Mononuclear cell (primary cell): Measurements from ENCODE around the gene HS6ST2. TPM values are rescaled to one million over a fixed set of nuclear protein-coding genes. Genes with fewer than 3 reads are reported as not detected.

ENCODE experiments used
- H3K27me3 ChIP-seq: 2 replicates; pipeline ENCODE4 v1.6.0; 2011; ENCODE audit warnings: low read length, control low read depth; ENCODE audit not compliant: insufficient read depth
- H3K4me1 ChIP-seq: 2 replicates; pipeline ENCODE4 v1.5.1; 2011; ENCODE audit warnings: mild to moderate bottlenecking, low read length, control low read depth; ENCODE audit not compliant: insufficient read depth
- H3K4me3 ChIP-seq: 2 replicates; pipeline ENCODE4 v1.5.1; 2011; ENCODE audit warnings: mild to moderate bottlenecking, low read length, moderate library complexity
- H3K9me3 ChIP-seq: 2 replicates; pipeline ENCODE4 v1.5.1; 2011; ENCODE audit warnings: low read depth, mild to moderate bottlenecking, control low read depth, low read length
- total RNA-seq: library from RNA; depleted of rRNA; stranded (reverse); fragments of >200 nt; gene quantifications from one replicate; pipeline ENCODE4 v1.2.3, GENCODE V29; 2012

The HS6ST2 gene
- total RNA-seq, 1 donor, result not detected

GRCh38 chrX:132837967-132838366 lies 120.5 kb downstream of the HS6ST2 start:
- Histone ChIP-seq H3K27me3 (no peaks in the 10 kb centered on the region), H3K4me1 (no peaks in the 10 kb centered on the region), H3K4me3 (no peak overlapping the region), H3K9me3 (no peaks in the 10 kb centered on the region)

DNA sequence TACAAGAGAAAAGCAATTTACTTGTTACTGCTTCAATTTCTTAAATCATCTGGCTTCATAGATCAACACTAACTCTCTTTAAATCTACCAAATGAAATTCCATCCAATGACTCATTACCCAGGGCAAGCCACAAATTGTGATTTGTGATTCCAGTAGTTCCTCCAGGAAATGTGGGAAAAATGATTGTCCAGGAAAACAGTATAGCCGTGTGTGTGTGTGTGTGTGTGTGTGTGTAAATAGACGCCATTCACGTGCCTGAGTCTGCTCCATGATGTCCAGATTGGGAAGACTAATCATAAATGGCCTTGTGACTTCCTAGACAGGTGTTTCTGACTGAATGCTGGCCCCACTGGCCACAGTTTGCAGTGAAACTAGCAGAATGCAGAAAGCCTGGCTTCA lies 121.3 kb downstream of the HS6ST2 start:
- H3K4me3 ChIP-seq, result no peak overlapping the region
- no peaks in the 10 kb centered on the region for H3K27me3 ChIP-seq
- no peaks in the 10 kb centered on the region for H3K4me1 ChIP-seq
- H3K9me3 ChIP-seq, result no peaks in the 10 kb centered on the region

- Histone ChIP-seq H3K27me3 (no peaks in the 10 kb centered on the region), H3K4me1 (no peaks in the 10 kb centered on the region), H3K4me3 (no peak overlapping the region), H3K9me3 (no peaks in the 10 kb centered on the region)
Measured at GRCh38 chrX:132836471-132836870, 122.0 kb downstream of the HS6ST2 start.

GRCh38 chrX:132834741-132835140 lies 123.7 kb downstream of the HS6ST2 start:
- Histone ChIP-seq H3K9me3 (no peaks in the 10 kb centered on the region), H3K4me3 (no peak overlapping the region), H3K27me3 (no peaks in the 10 kb centered on the region), H3K4me1 (no peaks in the 10 kb centered on the region)

- no peaks in the 10 kb centered on the region for H3K9me3 ChIP-seq
- no peak overlapping the region for H3K4me3 ChIP-seq
- no peaks in the 10 kb centered on the region for H3K4me1 ChIP-seq
- no peaks in the 10 kb centered on the region for H3K27me3 ChIP-seq
Measured at GRCh38 chrX:132834109-132834508, 124.3 kb downstream of the HS6ST2 start.

DNA sequence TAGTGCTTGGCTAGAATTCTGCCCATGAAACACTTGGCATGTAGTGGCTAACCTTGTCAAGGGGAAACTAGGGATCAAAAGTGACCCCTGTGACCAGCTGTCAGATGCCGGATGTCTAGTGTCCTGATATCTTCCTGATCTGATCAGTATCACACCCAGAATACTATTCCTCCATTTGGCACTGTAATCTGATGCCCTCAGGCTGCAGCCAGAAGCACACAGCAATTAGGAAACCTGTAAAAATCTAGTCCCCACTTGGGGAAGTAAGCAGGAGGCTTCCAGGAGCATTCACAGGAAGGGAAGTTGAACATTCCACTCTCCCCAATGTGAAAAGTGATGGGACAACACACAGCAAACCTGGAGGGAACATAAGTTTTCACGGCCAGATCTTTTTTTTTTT lies 125.1 kb downstream of the HS6ST2 start:
- H3K4me3 ChIP-seq, result no peak overlapping the region

DNA sequence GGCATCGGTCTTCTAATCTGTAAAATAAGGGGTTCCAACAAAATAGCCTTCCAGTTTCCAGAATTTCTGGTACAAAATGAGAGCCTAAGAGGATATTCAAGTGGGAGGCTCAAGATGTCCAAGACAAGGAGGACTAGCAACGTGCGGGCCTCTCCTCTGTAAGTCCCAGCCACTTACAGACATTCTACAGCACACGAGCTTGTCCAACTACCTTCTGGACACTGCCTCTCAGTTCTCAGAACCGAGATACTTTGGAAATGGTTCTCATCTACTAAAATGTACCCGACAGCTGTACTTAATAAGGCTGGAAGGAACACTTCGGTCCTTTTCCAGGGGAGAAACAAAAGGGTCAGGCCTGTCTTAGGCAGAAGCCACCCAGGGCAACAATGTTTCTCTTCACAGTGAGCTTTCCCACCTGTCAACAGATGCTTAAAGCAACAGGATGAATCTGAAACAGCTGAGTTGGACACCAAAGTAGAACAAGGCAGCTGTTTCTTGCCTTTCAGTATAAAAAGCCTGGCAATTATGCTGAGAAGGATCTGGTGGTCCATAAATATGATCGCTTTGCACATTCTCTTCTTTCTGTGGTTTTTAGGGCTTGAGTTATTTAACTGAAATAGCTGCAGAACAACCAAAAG lies 127.0 kb downstream of the HS6ST2 start:
- Histone ChIP-seq H3K4me1 (no peaks in the 10 kb centered on the region), H3K27me3 (no peaks in the 10 kb centered on the region), H3K9me3 (no peaks in the 10 kb centered on the region), H3K4me3 (no peak overlapping the region)

More for the DNA sequence above, 125.1 kb downstream of the HS6ST2 start:
- Histone ChIP-seq H3K4me1 (no peaks in the 10 kb centered on the region), H3K27me3 (no peaks in the 10 kb centered on the region), H3K9me3 (no peaks in the 10 kb centered on the region)

- Histone ChIP-seq H3K9me3 (no peaks in the 10 kb centered on the region), H3K4me1 (no peaks in the 10 kb centered on the region), H3K27me3 (no peaks in the 10 kb centered on the region), H3K4me3 (no peak overlapping the region)
Measured at GRCh38 chrX:132822634-132823012, 135.8 kb downstream of the HS6ST2 start.

GRCh38 chrX:132821974-132822633 lies 136.3 kb downstream of the HS6ST2 start:
- H3K9me3 ChIP-seq, result no peaks in the 10 kb centered on the region
- H3K4me1 ChIP-seq, result no peaks in the 10 kb centered on the region
- H3K4me3 ChIP-seq, result no peak overlapping the region
- H3K27me3 ChIP-seq, result no peaks in the 10 kb centered on the region

DNA sequence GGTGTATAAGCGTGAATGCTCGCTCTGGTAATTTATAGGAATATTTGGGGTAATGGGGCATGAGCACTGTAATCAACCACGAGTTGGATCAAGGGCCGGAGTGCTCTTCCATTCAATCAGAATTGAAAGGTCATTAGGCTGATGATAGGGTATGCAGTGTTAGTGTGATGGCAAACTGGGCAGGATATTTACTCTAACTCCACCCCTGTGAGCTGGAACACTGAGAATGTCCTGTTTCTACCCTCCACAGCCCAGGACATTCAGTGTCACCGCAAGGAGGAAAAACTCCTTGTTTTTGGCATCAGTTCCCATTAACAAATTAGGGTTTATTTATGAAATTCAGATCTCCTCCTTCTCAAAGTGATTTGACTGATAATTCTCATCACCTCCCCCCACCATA lies 137.8 kb downstream of the HS6ST2 start:
- Histone ChIP-seq H3K4me3 (no peak overlapping the region), H3K27me3 (no peaks in the 10 kb centered on the region), H3K4me1 (no peaks in the 10 kb centered on the region), H3K9me3 (no peaks in the 10 kb centered on the region)

DNA sequence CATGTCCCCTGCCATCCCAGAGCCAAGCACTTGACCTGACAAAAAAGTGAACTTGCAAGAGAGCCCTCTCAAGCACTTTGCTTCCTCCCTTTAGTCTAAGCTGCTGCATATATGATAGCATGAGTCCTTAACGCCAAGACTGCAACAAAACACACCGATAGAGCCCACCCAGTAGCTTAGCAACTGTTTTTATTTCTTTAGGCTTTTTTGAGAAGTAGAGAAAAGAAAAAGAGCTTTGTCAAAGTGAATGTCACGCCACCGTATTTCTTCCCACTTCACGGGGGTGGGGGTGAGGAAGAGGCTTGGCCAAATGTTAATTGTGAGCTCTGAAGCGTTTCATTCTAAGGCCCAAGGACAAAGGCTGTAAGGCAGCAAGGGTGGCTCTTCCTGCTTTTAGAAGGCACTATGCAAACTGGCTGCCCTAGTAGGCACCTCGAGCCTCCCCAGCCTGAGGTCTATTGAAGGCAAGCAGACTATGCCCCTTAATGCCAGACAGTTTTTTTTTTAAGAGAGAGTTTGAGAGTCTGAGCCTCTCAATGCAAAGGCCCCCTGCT lies 138.6 kb downstream of the HS6ST2 start:
- no peaks in the 10 kb centered on the region for H3K9me3 ChIP-seq
- no peaks in the 10 kb centered on the region for H3K4me1 ChIP-seq
- H3K27me3 ChIP-seq, result no peaks in the 10 kb centered on the region
- no peak overlapping the region for H3K4me3 ChIP-seq

DNA sequence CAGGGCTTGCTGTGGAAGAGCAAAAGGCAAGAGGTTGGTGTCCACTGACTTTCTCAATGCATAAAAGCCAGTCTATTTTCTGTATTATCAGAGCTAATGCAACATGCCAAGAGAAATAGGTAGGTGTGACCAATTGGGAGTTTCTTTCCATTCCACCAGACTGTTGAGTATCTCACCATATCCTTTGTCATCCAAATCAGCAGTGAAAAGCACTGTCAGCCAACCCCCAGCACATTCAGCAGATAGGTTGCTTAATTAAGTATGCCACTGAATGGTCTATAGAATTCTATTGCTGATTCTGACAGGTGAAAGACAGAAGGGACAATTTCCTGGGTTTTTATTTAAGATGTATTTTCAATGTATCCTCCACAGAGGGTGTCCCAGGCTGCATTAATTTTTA lies 139.8 kb downstream of the HS6ST2 start:
- Histone ChIP-seq H3K4me1 (no peaks in the 10 kb centered on the region), H3K27me3 (no peaks in the 10 kb centered on the region), H3K9me3 (no peaks in the 10 kb centered on the region), H3K4me3 (no peak overlapping the region)

DNA sequence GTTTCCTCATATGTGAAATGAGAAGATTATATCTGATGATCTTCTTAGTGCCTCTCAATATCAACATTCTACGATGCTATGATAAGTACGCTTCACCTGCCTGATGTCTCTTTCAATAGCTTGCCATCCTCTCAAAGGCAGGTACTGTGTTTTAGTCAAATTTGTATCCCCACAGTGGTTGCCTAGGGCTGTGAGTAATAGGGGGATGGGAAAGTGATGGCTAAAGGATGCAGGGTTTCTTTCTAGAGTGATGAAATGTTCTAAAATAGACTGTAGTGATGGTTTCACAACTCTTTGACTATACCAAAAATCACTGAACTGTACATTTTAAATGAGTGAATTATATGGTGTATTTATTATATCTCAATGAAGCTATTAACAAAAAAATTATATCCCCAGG lies 142.8 kb downstream of the HS6ST2 start:
- no peaks in the 10 kb centered on the region for H3K9me3 ChIP-seq
- no peak overlapping the region for H3K4me3 ChIP-seq
- H3K27me3 ChIP-seq, result no peaks in the 10 kb centered on the region
- H3K4me1 ChIP-seq, result no peaks in the 10 kb centered on the region

DNA sequence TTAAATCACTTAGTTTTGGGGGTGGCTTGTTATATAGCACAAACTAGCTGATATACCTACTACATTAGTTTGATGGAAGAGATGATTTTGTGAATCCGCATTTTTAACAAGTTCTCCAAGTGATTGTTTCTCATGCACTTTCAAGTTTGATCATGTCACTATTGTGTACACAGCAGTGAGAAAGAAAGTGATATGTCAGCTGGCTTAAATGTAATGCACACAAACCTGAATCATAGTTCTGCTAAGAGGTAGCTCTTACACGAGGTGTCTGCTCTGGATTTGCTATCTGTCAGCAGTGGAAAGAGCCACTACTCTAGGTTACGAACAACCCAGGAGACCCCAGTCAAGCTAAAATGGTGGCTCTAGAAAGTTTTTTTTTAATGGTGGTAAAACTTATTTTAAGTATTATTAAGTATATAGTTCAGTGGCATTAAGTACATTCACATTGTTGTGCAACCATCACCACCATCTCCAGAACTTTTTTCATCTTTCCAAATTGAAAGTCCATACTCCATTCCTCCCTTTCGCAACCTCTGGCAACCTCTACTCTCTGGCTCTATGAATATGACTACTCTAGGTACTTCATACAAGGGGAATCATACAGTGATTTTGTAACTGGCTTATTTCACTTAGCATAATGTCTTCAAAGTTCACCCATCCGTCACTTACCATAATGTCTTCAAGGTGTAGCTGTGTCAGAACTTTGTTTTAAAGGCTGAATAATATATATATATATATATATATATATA lies 147.3 kb downstream of the HS6ST2 start:
- H3K9me3 ChIP-seq, result no peaks in the 10 kb centered on the region
- no peaks in the 10 kb centered on the region for H3K27me3 ChIP-seq
- H3K4me3 ChIP-seq, result no peak overlapping the region
- no peaks in the 10 kb centered on the region for H3K4me1 ChIP-seq

GRCh38 chrX:132810488-132810887 lies 147.9 kb downstream of the HS6ST2 start:
- no peaks in the 10 kb centered on the region for H3K27me3 ChIP-seq
- H3K9me3 ChIP-seq, result no peaks in the 10 kb centered on the region
- H3K4me1 ChIP-seq, result no peaks in the 10 kb centered on the region
- H3K4me3 ChIP-seq, result no peak overlapping the region
